Body of pancreas (tissue), 4 donors: ENCODE measurements around the gene ZNF91. TPM values are rescaled to one million over a fixed set of nuclear protein-coding genes. Genes with fewer than 3 reads are reported as not detected.
"Not testable (repeated sequence)": the region's sequence is repeated elsewhere in the genome, so short reads cannot be mapped to it uniquely, and the experiment has no call there.

Source experiments
- ATAC-seq: fragments of 150-250 bp; one replicate; pipeline ENCODE4 v1.9.1; 2016
- DNase-seq, 4 donors: peaks; one replicate each; pipeline ENCODE4 v3.0.0-alpha.2; 2019
- H3K27ac ChIP-seq, 4 donors: fragments of 200-600 bp; sonication (generic); 1 replicate in 3 of 4; 2 replicates in 1 of 4; pipeline versions ENCODE4 v1.5.1 to v1.6.1; 2016 to 2019; ENCODE audit warnings: mild to moderate bottlenecking in 1 of 4, mixed read lengths in 1 of 4, moderate library complexity in 1 of 4
- H3K27me3 ChIP-seq, 2 donors: fragments of 200-600 bp; sonication (generic); one replicate each; pipeline ENCODE4 v1.6.0; 2016; ENCODE audit warnings: mild to moderate bottlenecking in 1 of 2
- H3K36me3 ChIP-seq, 2 donors: fragments of 200-600 bp; sonication (generic); replicated peaks in 1 of 2; 2 replicates each; pipeline ENCODE4 v1.5.1; 2016; ENCODE audit warnings: low read depth in 2 of 2; ENCODE audit not compliant: insufficient read depth in 1 of 2
- H3K4me1 ChIP-seq: fragments of 200-600 bp; sonication (generic); one replicate; pipeline ENCODE4 v1.6.0; 2016
- H3K4me3 ChIP-seq, 2 donors: fragments of 200-600 bp; sonication (generic); 1 replicate in 1 of 2; 2 replicates in 1 of 2; pipeline ENCODE4 v1.5.1; 2016 to 2019
- H3K9me3 ChIP-seq, 3 donors: fragments of 200-600 bp; sonication (generic); 1 replicate in 2 of 3; 2 replicates in 1 of 3; pipeline ENCODE4 v1.5.1; 2016
- POLR2A ChIP-seq, 3 donors: fragments of 450-650 bp; IDR thresholded peaks; one replicate each; pipeline ENCODE4 v1.6.1; 2016; ENCODE audit warnings: antibody characterized with exemption in 3 of 3, mild to moderate bottlenecking in 2 of 3
- WGBS, 2 donors: methylation state at CpG; one replicate each; pipeline ENCODE4 v1.1.5; 2017; 5-methylcytosine and 5-hydroxymethylcytosine counted together
- intact Hi-C: fragments of 100-400 bp; cut with DNase I; formaldehyde crosslinking; loops from one replicate; pipeline ENCODE4 v1.15.1; 2023
- total RNA-seq, 2 donors: library from RNA; depleted of rRNA; stranded (reverse); fragments of >200 nt; gene quantifications; one replicate each; pipeline ENCODE4 v1.1.0, GENCODE V29; 2016
- TF ChIP-seq, protein P1 (sequence below), 7 experiments: fragments of 450-650 bp in 4 of 7; fragments of 200-600 bp in 3 of 7; sonication (generic) in 3 of 7; IDR thresholded peaks; one replicate each; pipeline ENCODE4 v1.5.1; 2016 to 2019; ENCODE audit warnings: antibody characterized with exemption in 7 of 7

The ZNF91 gene
- total RNA-seq, 2 donors from 2014 or later: 43.3 to 51.1 TPM

DNA sequence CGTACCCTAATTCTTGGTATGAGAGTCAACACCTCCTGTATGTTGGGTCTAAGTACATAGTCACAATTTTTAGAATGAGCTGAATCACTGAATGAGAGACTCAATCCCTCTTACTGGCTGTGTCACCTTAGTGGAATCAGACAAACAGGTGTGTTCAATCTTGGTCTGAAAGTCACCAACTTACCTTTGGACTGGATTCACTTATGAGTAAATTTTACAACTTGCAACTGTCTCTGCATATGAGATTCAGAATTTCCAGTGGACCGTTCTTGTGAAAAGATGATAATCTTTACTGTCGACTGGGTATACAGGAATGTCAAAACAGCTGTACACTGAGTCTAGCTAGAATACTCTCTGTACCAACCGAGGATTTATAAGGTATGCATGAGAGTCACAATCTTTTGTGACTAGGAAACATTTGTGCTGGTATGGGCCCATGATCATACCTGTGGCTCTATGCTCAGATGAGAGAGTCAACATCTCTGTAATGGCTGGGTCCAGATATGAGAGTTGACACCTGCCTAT is 5.9 kb upstream of the ZNF91 start:
- H3K27ac ChIP-seq: no peak overlapping the region
- intact Hi-C loops: no loop called here

DNA sequence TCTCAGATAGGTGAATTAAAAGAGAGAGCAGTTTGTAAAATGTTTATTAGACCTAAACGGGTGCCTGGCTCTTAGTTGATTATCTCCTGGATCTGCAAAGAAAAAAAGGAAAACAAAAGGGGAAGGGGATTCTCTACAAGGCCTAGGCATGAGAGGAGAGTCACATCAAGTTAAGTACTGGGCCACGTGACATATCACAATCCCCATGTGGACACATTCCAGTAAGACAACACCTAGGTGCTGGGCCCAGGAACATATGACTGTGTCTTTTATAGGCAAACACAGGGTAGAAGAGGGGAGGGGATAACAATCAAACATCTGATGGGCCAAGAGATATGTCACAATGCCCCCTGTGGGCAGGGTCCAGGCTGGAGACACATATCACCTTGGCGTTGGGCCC is 4.2 kb upstream of the ZNF91 start:
- no peaks in the 10 kb centered on the region for H3K36me3 ChIP-seq
- DNase-seq: no peak
- no peak overlapping the region for H3K4me3 ChIP-seq
- intact Hi-C loops: no loop called here
- ATAC-seq: no peak
- H3K4me1 ChIP-seq: peaks cover 20% of the 10 kb centered on the region
- WGBS, 2 donors: 81 to 87% methylated on average over 3 of the region's 3 CpGs
- no peaks in the 10 kb centered on the region for H3K27me3 ChIP-seq
- no peaks in the 10 kb centered on the region for H3K9me3 ChIP-seq
- TF ChIP-seq POLR2A (IDR thresholded peaks at IDR 0.05): no peak
- TF ChIP-seq, protein P1, sequence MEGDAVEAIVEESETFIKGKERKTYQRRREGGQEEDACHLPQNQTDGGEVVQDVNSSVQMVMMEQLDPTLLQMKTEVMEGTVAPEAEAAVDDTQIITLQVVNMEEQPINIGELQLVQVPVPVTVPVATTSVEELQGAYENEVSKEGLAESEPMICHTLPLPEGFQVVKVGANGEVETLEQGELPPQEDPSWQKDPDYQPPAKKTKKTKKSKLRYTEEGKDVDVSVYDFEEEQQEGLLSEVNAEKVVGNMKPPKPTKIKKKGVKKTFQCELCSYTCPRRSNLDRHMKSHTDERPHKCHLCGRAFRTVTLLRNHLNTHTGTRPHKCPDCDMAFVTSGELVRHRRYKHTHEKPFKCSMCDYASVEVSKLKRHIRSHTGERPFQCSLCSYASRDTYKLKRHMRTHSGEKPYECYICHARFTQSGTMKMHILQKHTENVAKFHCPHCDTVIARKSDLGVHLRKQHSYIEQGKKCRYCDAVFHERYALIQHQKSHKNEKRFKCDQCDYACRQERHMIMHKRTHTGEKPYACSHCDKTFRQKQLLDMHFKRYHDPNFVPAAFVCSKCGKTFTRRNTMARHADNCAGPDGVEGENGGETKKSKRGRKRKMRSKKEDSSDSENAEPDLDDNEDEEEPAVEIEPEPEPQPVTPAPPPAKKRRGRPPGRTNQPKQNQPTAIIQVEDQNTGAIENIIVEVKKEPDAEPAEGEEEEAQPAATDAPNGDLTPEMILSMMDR (IDR thresholded peaks at IDR 0.05): no peak
- H3K27ac ChIP-seq: no peak overlapping the region

More for the DNA sequence above, 5.9 kb upstream of the ZNF91 start:
- no peaks in the 10 kb centered on the region for H3K9me3 ChIP-seq
- no peak for ATAC-seq
- TF ChIP-seq, protein P1 (IDR thresholded peaks at IDR 0.05): no peak
- TF ChIP-seq POLR2A (IDR thresholded peaks at IDR 0.05): no peak
- H3K4me3 ChIP-seq: no peak overlapping the region
- H3K27me3 ChIP-seq: no peaks in the 10 kb centered on the region
- H3K36me3 ChIP-seq: no peaks in the 10 kb centered on the region
- WGBS, 2 donors: 91 to 93% methylated on average over 4 of the region's 4 CpGs
- peaks cover 14% of the 10 kb centered on the region for H3K4me1 ChIP-seq
- DNase-seq: no peak

DNA sequence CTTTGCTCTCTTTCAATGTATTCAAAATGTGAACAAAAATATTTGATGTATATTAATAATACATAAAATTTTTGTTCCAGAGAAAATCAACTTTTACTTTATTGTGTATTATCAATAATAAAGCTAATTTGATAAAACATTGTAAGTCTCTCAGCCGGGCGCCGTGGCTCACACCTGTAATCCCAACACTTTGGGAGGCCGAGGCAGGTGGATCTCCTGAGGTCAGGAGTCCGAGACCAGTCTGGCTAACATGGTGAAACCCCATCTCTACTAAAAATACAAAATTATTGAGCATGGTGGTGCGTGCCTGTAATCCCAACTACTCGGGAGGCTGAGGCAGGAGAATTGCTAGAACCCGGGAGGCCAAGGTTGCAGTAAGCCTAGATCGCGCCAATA is 449 bp upstream of the ZNF91 start:
- intact Hi-C loops, ATAC-seq, H3K4me3 ChIP-seq, H3K36me3 ChIP-seq, DNase-seq, H3K27me3 ChIP-seq, H3K9me3 ChIP-seq: not testable (repeated sequence)
- Histone ChIP-seq H3K27ac (peak overlapping the region; percentile 77 to 98 (median 96)), H3K4me1 (peaks cover 42% of the 10 kb centered on the region)
- 85 to 88% methylated on average over 10 of the region's 10 CpGs for WGBS, 2 donors

DNA sequence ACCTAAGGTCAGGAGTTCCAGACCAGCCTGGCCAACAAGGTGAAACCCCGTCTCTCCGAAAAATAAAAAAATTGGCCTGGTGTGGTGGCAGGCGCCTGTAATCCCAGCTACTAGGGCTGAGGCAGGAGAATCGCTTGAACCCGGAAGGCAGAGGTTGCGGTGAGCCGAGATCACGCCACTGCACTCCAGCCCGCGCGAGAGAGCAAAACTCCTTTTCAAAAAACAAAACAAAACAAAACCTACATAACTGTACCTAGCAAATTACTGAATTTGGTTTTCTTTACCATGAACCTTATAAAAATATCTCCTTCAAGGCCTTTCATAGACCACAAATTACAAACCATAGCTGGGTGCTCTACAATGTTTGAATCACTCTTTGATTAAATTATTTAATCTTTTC is 760 bp downstream of the ZNF91 start:
- Histone ChIP-seq H3K27ac (peak overlapping the region; percentile 77 to 98 (median 96)), H3K9me3 (no peaks in the 10 kb centered on the region), H3K27me3 (no peaks in the 10 kb centered on the region), H3K4me1 (peaks cover 53% of the 10 kb centered on the region), H3K36me3 (no peaks in the 10 kb centered on the region), H3K4me3 (peak overlapping the region; percentile 70 to 85)
- TF ChIP-seq, protein P1 (IDR thresholded peaks at IDR 0.05): no peak
- no peak for TF ChIP-seq POLR2A (IDR thresholded peaks at IDR 0.05)
- intact Hi-C loops: no loop called here
- 0 to 2% methylated on average over 11 of the region's 11 CpGs for WGBS, 2 donors
- DNase-seq (peak; percentile 33 to 58 (median 46)), ATAC-seq (peak; percentile 38)

DNA sequence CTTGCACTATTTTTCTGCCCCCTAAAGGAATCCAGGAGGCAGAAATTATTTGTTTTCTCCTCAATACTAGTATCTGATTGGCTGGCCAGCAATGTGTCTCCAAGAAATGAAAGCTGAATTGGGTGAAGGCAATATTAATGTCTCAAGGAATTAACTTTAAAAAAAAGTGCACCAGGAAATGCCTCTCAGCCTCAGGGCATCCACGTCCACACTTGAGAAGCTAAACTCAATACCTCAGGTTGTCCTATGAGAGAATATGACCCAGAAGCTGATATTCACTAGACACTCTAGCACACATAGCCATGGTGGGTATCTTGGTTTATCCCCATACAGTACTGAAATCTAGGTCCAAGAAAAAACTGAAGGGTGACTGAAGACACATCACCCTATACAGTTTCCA is 2.1 kb downstream of the ZNF91 start:
- Histone ChIP-seq H3K27me3 (no peaks in the 10 kb centered on the region), H3K4me3 (no peak overlapping the region), H3K36me3 (no peaks in the 10 kb centered on the region), H3K4me1 (peaks cover 58% of the 10 kb centered on the region), H3K27ac (peak overlapping the region in 2 of 4 donors; percentile 7 to 98), H3K9me3 (no peaks in the 10 kb centered on the region)
- TF ChIP-seq, protein P1 (IDR thresholded peaks at IDR 0.05): no peak
- no peak for TF ChIP-seq POLR2A (IDR thresholded peaks at IDR 0.05)
- ATAC-seq (no peak), DNase-seq (no peak)
- intact Hi-C loops: no loop called here
- 75 to 82% methylated on average over 1 of the region's 1 CpG for WGBS, 2 donors
